Sigmoid colon (tissue), 7 donors: ENCODE results near the gene GSG1L. TPM values are rescaled to one million over a fixed set of nuclear protein-coding genes. Genes with fewer than 3 reads are reported as not detected.

Experiments used
- DNase-seq: peaks from one replicate; pipeline ENCODE4 v3.0.0-alpha.2; 2019
- H3K27ac ChIP-seq, 4 donors: fragments of 200-600 bp; sonication (generic); one replicate each; pipeline ENCODE4 v1.5.1; 2016 to 2019; ENCODE audit warnings: mild to moderate bottlenecking in 1 of 4
- H3K27me3 ChIP-seq, 3 donors: fragments of 200-600 bp; sonication (generic); one replicate each; pipeline ENCODE4 v1.5.1; 2019; ENCODE audit warnings: mild to moderate bottlenecking in 1 of 3
- H3K36me3 ChIP-seq, 4 donors: fragments of 200-600 bp; sonication (generic); one replicate each; pipeline ENCODE4 v1.5.1; 2016 to 2019
- H3K4me1 ChIP-seq, 4 donors: fragments of 200-600 bp; sonication (generic); one replicate each; pipeline ENCODE4 v1.5.1; 2017 to 2019
- H3K4me3 ChIP-seq, 4 donors: fragments of 200-600 bp; sonication (generic); one replicate each; pipeline ENCODE4 v1.5.1; 2017 to 2019; ENCODE audit warnings: mild to moderate bottlenecking in 2 of 4, moderate library complexity in 1 of 4
- H3K9me3 ChIP-seq, 4 donors: fragments of 200-600 bp in 3 of 4; sonication (generic) in 3 of 4; one replicate each; pipeline versions ENCODE4 v1.5.1 to v1.6.1; 2013 to 2019
- EP300 ChIP-seq, 4 donors: sonication (generic); formaldehyde crosslinking; IDR thresholded peaks; one replicate each; pipeline ENCODE4 v1.6.1; 2017; ENCODE audit warnings: antibody characterized with exemption in 4 of 4
- POLR2A ChIP-seq, 2 donors: fragments of 450-650 bp; IDR thresholded peaks; one replicate each; pipeline ENCODE4 v1.6.1; 2016; ENCODE audit warnings: antibody characterized with exemption in 2 of 2, mild to moderate bottlenecking in 2 of 2, moderate library complexity in 2 of 2
- POLR2AphosphoS5 ChIP-seq, 4 donors: sonication (generic); formaldehyde crosslinking; IDR thresholded peaks; one replicate each; pipeline ENCODE4 v1.6.1; 2017; ENCODE audit warnings: antibody characterized with exemption in 4 of 4
- WGBS, 2 donors: extraction: QIAGEN DNeasy Blood & Tissue Kit; methylation state at CpG; one replicate each; pipeline ENCODE4 v1.1.7; 2013; 5-methylcytosine and 5-hydroxymethylcytosine counted together
- intact Hi-C: fragments of 100-400 bp; cut with DNase I; formaldehyde crosslinking; loops from one replicate; pipeline ENCODE4 v1.15.1; 2023
- polyA plus RNA-seq, 3 donors: library from polyadenylated mRNA; stranded (reverse); fragments of 200-250 nt; gene quantifications; one replicate each; pipeline ENCODE4 v1.2.3, GENCODE V29; 2013
- total RNA-seq, 4 donors: library from RNA; depleted of rRNA; stranded (reverse); fragments of >200 nt; gene quantifications; one replicate each; pipeline ENCODE4 v1.1.0, GENCODE V29; 2016
- TF ChIP-seq, protein P1 (sequence below), 4 experiments: fragments of 450-650 bp in 3 of 4; fragments of 200-600 bp in 1 of 4; IDR thresholded peaks; one replicate each; pipeline ENCODE4 v1.5.1; 2016 to 2019; ENCODE audit warnings: antibody characterized with exemption in 4 of 4, mild to moderate bottlenecking in 3 of 4, moderate library complexity in 2 of 4
- donor health status: healthy with polysubstance abuse.
- donor health status: Bipolar disorder and iron deficiency.
- donor health status: healthy.

The GSG1L gene
- total and polyA plus RNA-seq, 7 donors: 0.25 to 0.66 (median 0.36) TPM; not detected in 2

DNA sequence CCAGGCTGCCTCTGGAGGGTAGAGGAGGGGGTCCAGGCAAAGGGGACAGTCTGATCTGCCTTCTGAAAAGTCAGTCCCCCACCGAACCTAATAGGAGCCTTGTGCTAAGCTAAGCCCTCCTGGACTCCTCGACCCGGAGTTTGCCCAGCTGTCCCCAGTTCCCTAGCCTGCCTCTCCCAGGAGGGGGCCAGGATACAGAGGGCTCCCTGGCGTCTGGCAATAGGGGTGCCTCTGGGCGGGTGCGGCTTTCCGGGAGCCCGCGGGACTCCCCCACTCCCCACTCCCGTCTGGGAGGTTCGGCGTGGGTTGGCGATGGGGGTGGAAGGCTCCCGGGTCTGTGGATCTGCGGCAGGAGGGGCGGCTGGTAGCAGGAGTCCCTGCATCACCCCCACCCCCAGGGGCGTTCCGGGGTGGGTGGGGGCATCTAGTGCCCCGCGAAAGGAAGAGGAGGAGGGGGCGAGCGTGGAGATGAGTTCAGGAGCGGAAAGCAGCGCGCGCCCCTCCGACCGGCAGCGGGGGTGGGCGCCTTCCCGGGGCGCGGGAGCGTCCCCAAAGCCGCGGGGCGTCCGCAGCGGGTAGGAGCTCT, 1.2 kb downstream of the GSG1L start:
- intact Hi-C loops: loop anchor here (10.0 kb wide), 1 partner anchor 368 kb away; no protein-coding TSS in a partner anchor
- Histone ChIP-seq H3K27ac (no peak overlapping the region), H3K4me3 (peak overlapping the region in 2 of 4 donors; percentile 28 to 33)

DNA sequence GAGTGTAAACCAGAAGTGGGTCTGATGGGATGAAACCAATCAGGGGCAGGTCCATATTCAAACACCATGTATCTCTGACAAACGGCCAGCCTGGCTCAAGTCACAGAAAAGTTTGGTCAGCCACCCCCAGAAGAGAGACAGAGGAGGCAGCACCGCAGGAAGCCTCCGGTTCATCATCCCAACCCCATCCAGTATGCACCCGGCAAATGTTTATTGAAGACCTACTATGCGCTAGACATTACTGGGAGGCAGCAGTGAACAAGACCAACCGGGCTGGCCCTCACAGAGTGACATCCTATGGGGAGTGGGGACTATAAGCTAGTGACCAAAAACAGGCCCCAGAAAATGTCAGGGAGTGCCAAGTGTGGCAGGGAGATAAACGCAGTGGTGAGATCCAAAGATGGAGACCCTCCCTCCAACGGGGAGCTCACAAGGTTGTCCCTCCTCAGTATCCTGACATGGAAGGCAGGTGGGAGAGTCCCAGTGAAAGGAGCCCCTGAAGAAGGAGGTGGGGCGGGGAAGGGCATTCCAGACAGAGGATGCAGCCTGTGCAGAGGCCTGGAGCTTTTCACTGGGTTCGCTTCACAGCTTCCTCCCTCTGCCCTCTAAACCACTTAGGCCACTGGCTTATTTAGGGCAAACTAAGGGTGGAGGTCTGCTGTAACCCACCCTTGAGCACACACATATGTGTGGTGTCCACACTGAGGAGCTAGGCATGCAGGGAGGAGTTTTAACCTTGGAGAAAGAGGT, 2.0 kb downstream of the GSG1L start:
- WGBS, 2 donors: 75 to 84% methylated on average over 10 of the region's 10 CpGs
- Histone ChIP-seq H3K4me1 (peaks cover 0 to 15% (median 7%) of the 10 kb centered on the region in 4 donors), H3K4me3 (no peak overlapping the region), H3K27ac (no peak overlapping the region), H3K36me3 (no peaks in the 10 kb centered on the region), H3K9me3 (no peaks in the 10 kb centered on the region), H3K27me3 (peaks cover 13 to 75% (median 40%) of the 10 kb centered on the region in 3 donors)
- DNase-seq: no peak
- intact Hi-C loops: loop anchor here (10.0 kb wide), 1 partner anchor 367 kb away; no protein-coding TSS in a partner anchor
- no peak for TF ChIP-seq POLR2A (IDR thresholded peaks at IDR 0.05)
- TF ChIP-seq POLR2AphosphoS5 (IDR thresholded peaks at IDR 0.05): no peak
- TF ChIP-seq EP300 (IDR thresholded peaks at IDR 0.05): no peak
- TF ChIP-seq, protein P1, sequence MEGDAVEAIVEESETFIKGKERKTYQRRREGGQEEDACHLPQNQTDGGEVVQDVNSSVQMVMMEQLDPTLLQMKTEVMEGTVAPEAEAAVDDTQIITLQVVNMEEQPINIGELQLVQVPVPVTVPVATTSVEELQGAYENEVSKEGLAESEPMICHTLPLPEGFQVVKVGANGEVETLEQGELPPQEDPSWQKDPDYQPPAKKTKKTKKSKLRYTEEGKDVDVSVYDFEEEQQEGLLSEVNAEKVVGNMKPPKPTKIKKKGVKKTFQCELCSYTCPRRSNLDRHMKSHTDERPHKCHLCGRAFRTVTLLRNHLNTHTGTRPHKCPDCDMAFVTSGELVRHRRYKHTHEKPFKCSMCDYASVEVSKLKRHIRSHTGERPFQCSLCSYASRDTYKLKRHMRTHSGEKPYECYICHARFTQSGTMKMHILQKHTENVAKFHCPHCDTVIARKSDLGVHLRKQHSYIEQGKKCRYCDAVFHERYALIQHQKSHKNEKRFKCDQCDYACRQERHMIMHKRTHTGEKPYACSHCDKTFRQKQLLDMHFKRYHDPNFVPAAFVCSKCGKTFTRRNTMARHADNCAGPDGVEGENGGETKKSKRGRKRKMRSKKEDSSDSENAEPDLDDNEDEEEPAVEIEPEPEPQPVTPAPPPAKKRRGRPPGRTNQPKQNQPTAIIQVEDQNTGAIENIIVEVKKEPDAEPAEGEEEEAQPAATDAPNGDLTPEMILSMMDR (IDR thresholded peaks at IDR 0.05): no peak

More for the DNA sequence above, 1.2 kb downstream of the GSG1L start:
- H3K4me1 ChIP-seq: peaks cover 0 to 15% (median 7%) of the 10 kb centered on the region in 4 donors
- no peak for DNase-seq
- TF ChIP-seq, protein P1 (IDR thresholded peaks at IDR 0.05): no peak
- no peak for TF ChIP-seq POLR2A (IDR thresholded peaks at IDR 0.05)
- no peak for TF ChIP-seq POLR2AphosphoS5 (IDR thresholded peaks at IDR 0.05)
- TF ChIP-seq EP300 (IDR thresholded peaks at IDR 0.05): no peak
- H3K36me3 ChIP-seq: no peaks in the 10 kb centered on the region
- WGBS, 2 donors: 8 to 14% methylated on average over 39 of the region's 39 CpGs
- peaks cover 13 to 75% (median 40%) of the 10 kb centered on the region in 3 donors for H3K27me3 ChIP-seq
- no peaks in the 10 kb centered on the region for H3K9me3 ChIP-seq

GRCh38 chr16:28059841-28060575, 3.5 kb downstream of the GSG1L start:
- peaks cover 13 to 76% (median 40%) of the 10 kb centered on the region in 3 donors for H3K27me3 ChIP-seq
- no peak overlapping the region for H3K4me3 ChIP-seq
- DNase-seq: no peak
- no peaks in the 10 kb centered on the region for H3K36me3 ChIP-seq
- TF ChIP-seq POLR2AphosphoS5 (IDR thresholded peaks at IDR 0.05): no peak
- TF ChIP-seq, protein P1 (IDR thresholded peaks at IDR 0.05): no peak
- no peak for TF ChIP-seq POLR2A (IDR thresholded peaks at IDR 0.05)
- TF ChIP-seq EP300 (IDR thresholded peaks at IDR 0.05): no peak
- intact Hi-C loops: loop anchor here (10.0 kb wide), 1 partner anchor 365 kb away; no protein-coding TSS in a partner anchor
- H3K9me3 ChIP-seq: no peaks in the 10 kb centered on the region
- WGBS, 2 donors: 43% methylated on average over 12 of the region's 12 CpGs
- peaks cover 0 to 15% (median 7%) of the 10 kb centered on the region in 4 donors for H3K4me1 ChIP-seq
- no peak overlapping the region for H3K27ac ChIP-seq

GRCh38 chr16:28058839-28059589, 4.5 kb downstream of the GSG1L start:
- H3K4me3 ChIP-seq: no peak overlapping the region
- intact Hi-C loops: no loop called here
- 60% methylated on average over 18 of the region's 18 CpGs for WGBS, 2 donors
- H3K27ac ChIP-seq: no peak overlapping the region
- peaks cover 0 to 15% (median 7%) of the 10 kb centered on the region in 4 donors for H3K4me1 ChIP-seq
- TF ChIP-seq POLR2A (IDR thresholded peaks at IDR 0.05) (no peak), EP300 (IDR thresholded peaks at IDR 0.05) (no peak), POLR2AphosphoS5 (IDR thresholded peaks at IDR 0.05) (no peak)
- TF ChIP-seq, protein P1 (IDR thresholded peaks at IDR 0.05): no peak
- no peaks in the 10 kb centered on the region for H3K36me3 ChIP-seq
- H3K9me3 ChIP-seq: no peaks in the 10 kb centered on the region
- DNase-seq: no peak
- peaks cover 13 to 76% (median 43%) of the 10 kb centered on the region in 3 donors for H3K27me3 ChIP-seq
